ENCODE measurements around the gene PDZK1.

PDZK1 gene

DNA sequence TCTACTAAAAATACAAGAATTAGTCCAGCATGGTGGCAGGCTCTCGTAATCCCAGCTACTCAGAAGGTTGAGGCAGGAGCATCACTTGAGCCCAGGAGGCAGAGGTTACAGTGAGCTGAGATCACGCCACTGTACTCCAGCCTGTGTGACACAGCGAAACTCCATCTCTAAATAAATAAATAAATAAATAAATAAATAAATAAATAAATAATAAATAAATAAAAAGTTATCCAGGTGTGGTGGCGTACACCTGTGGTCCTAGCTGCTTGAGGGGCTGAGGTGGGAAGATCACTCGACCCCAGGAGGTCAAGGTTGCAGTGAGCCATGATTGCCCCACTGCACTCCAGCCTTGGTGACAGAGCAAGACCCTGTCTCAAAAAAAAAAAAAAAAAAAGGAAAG is 11.3 kb upstream of the PDZK1 start (continued):
- TF ChIP-seq ZNF19 (tag by site-specific recombination; IDR thresholded peaks at IDR 0.05; ENCODE audit: low read depth) (0 out of 2 replicates have a peak, but pooled peaks have one; percentile 48), ZNF555 (tag by site-specific recombination; conservative IDR thresholded peaks at IDR 0.05) (peak; percentile 87), ZNF354C (tag by site-specific recombination; IDR thresholded peaks at IDR 0.05; ENCODE audit: borderline replicate concordance, low read depth) (peak; percentile 55; the same call in 1 of the 2 replicates), ZNF629 (tag by site-specific recombination; IDR thresholded peaks at IDR 0.05) (peak; percentile 59; the same call in 1 of the 2 replicates), ZNF623 (tag by site-specific recombination; IDR thresholded peaks at IDR 0.05) (peak; percentile 78), GFI1B (tag by site-specific recombination; IDR thresholded peaks at IDR 0.05) (0 out of 2 replicates have a peak, but pooled peaks have one; percentile 44), ZNF560 (tag by site-specific recombination; IDR thresholded peaks at IDR 0.05; ENCODE audit: borderline replicate concordance) (peak; percentile 81; the same call in 1 of the 2 replicates), ZNF202 (tag by site-specific recombination; IDR thresholded peaks at IDR 0.05; ENCODE audit: borderline replicate concordance) (peak; percentile 89; the same call in 1 of the 2 replicates), ZXDB (tag by site-specific recombination; IDR thresholded peaks at IDR 0.05) (peak; percentile 59), ZNF140 (tag by site-specific recombination; IDR thresholded peaks at IDR 0.05) (peak; percentile 81), ZNF394 (tag by site-specific recombination; IDR thresholded peaks at IDR 0.05; ENCODE audit: borderline replicate concordance) (peak; percentile 94), KLF7 (tag by site-specific recombination; IDR thresholded peaks at IDR 0.05; ENCODE audit: borderline replicate concordance) (peak; percentile 54; the same call in 1 of the 2 replicates)
- TF ChIP-seq, protein P1, sequence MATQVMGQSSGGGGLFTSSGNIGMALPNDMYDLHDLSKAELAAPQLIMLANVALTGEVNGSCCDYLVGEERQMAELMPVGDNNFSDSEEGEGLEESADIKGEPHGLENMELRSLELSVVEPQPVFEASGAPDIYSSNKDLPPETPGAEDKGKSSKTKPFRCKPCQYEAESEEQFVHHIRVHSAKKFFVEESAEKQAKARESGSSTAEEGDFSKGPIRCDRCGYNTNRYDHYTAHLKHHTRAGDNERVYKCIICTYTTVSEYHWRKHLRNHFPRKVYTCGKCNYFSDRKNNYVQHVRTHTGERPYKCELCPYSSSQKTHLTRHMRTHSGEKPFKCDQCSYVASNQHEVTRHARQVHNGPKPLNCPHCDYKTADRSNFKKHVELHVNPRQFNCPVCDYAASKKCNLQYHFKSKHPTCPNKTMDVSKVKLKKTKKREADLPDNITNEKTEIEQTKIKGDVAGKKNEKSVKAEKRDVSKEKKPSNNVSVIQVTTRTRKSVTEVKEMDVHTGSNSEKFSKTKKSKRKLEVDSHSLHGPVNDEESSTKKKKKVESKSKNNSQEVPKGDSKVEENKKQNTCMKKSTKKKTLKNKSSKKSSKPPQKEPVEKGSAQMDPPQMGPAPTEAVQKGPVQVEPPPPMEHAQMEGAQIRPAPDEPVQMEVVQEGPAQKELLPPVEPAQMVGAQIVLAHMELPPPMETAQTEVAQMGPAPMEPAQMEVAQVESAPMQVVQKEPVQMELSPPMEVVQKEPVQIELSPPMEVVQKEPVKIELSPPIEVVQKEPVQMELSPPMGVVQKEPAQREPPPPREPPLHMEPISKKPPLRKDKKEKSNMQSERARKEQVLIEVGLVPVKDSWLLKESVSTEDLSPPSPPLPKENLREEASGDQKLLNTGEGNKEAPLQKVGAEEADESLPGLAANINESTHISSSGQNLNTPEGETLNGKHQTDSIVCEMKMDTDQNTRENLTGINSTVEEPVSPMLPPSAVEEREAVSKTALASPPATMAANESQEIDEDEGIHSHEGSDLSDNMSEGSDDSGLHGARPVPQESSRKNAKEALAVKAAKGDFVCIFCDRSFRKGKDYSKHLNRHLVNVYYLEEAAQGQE (tag by site-specific recombination; IDR thresholded peaks at IDR 0.05) = peak; percentile 79
- TF ChIP-seq, protein P2, sequence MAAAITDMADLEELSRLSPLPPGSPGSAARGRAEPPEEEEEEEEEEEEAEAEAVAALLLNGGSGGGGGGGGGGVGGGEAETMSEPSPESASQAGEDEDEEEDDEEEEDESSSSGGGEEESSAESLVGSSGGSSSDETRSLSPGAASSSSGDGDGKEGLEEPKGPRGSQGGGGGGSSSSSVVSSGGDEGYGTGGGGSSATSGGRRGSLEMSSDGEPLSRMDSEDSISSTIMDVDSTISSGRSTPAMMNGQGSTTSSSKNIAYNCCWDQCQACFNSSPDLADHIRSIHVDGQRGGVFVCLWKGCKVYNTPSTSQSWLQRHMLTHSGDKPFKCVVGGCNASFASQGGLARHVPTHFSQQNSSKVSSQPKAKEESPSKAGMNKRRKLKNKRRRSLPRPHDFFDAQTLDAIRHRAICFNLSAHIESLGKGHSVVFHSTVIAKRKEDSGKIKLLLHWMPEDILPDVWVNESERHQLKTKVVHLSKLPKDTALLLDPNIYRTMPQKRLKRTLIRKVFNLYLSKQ (tag by site-specific recombination; IDR thresholded peaks at IDR 0.05; ENCODE audit: borderline replicate concordance) = peak; percentile 76; the same call in 1 of the 2 replicates

DNA sequence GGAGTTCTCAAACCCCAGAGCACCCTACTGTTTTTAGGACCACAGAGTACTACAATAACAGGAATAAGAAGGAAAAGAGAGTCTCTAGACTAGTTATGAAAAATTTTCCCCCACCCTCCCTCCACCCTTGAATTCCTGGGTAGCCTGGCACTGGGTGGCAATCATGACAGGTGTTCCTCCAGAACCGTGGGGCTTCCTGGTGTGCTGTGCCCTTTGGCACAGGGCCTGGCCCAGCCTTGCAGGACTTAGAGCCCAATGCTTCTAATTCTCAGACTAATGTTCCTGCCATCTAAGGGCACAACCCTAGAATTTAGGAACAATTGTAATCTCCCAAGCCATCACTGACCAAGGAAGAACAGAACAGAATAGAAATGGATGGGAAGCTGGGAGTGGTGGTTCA is 10.7 kb upstream of the PDZK1 start:
- Histone ChIP-seq H3K4me1 (ENCODE audit: control insufficient read depth, insufficient read depth, low read length) (no peaks in the 10 kb centered on the region), H3K9me3 (ENCODE audit: control insufficient read depth, insufficient read depth, low read depth, low read length) (no peaks in the 10 kb centered on the region), H3K27ac (ENCODE audit: extremely low read depth, low read depth, low read length) (no peak overlapping the region), H3K4me3 (ENCODE audit: low read depth, low read length) (no peak overlapping the region), H3K36me3 (ENCODE audit: control insufficient read depth in 2 of 2, insufficient read depth in 1 of 2, low read length in 2 of 2) (no peaks in the 10 kb centered on the region; a peak in 1 of 3 replicates)
- POLR2A ChIA-PET = no interaction called here
- CTCF ChIA-PET = no interaction called here
- TF ChIP-seq YY1 (tag by site-specific recombination; IDR thresholded peaks at IDR 0.05) (no peak), ZNF658 (tag by site-specific recombination; IDR thresholded peaks at IDR 0.05) (no peak), ZNF623 (tag by site-specific recombination; IDR thresholded peaks at IDR 0.05) (no peak), ZNF660 (tag by site-specific recombination; IDR thresholded peaks at IDR 0.05) (no peak), ZNF561 (tag by site-specific recombination; IDR thresholded peaks at IDR 0.05; ENCODE audit: borderline replicate concordance) (no peak), ZNF548 (tag by site-specific recombination; IDR thresholded peaks at IDR 0.05) (no peak), ZNF302 (tag by site-specific recombination; IDR thresholded peaks at IDR 0.05; ENCODE audit: low read depth) (no peak), HOXD13 (CRISPR knock-in tag; IDR thresholded peaks at IDR 0.05; ENCODE audit: borderline replicate concordance) (no peak), ZNF600 (tag by site-specific recombination; IDR thresholded peaks at IDR 0.05) (no peak), ZNF248 (tag by site-specific recombination; IDR thresholded peaks at IDR 0.05) (no peak), ZBTB7A (tag by site-specific recombination; IDR thresholded peaks at IDR 0.05; ENCODE audit: low read depth) (no peak)
- TF ChIP-seq, protein P3, sequence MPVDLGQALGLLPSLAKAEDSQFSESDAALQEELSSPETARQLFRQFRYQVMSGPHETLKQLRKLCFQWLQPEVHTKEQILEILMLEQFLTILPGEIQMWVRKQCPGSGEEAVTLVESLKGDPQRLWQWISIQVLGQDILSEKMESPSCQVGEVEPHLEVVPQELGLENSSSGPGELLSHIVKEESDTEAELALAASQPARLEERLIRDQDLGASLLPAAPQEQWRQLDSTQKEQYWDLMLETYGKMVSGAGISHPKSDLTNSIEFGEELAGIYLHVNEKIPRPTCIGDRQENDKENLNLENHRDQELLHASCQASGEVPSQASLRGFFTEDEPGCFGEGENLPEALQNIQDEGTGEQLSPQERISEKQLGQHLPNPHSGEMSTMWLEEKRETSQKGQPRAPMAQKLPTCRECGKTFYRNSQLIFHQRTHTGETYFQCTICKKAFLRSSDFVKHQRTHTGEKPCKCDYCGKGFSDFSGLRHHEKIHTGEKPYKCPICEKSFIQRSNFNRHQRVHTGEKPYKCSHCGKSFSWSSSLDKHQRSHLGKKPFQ (tag by site-specific recombination; IDR thresholded peaks at IDR 0.05) = no peak
- TF ChIP-seq, protein P4, sequence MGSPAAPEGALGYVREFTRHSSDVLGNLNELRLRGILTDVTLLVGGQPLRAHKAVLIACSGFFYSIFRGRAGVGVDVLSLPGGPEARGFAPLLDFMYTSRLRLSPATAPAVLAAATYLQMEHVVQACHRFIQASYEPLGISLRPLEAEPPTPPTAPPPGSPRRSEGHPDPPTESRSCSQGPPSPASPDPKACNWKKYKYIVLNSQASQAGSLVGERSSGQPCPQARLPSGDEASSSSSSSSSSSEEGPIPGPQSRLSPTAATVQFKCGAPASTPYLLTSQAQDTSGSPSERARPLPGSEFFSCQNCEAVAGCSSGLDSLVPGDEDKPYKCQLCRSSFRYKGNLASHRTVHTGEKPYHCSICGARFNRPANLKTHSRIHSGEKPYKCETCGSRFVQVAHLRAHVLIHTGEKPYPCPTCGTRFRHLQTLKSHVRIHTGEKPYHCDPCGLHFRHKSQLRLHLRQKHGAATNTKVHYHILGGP (tag by site-specific recombination; IDR thresholded peaks at IDR 0.05) = no peak
- TF ChIP-seq, protein P5, sequence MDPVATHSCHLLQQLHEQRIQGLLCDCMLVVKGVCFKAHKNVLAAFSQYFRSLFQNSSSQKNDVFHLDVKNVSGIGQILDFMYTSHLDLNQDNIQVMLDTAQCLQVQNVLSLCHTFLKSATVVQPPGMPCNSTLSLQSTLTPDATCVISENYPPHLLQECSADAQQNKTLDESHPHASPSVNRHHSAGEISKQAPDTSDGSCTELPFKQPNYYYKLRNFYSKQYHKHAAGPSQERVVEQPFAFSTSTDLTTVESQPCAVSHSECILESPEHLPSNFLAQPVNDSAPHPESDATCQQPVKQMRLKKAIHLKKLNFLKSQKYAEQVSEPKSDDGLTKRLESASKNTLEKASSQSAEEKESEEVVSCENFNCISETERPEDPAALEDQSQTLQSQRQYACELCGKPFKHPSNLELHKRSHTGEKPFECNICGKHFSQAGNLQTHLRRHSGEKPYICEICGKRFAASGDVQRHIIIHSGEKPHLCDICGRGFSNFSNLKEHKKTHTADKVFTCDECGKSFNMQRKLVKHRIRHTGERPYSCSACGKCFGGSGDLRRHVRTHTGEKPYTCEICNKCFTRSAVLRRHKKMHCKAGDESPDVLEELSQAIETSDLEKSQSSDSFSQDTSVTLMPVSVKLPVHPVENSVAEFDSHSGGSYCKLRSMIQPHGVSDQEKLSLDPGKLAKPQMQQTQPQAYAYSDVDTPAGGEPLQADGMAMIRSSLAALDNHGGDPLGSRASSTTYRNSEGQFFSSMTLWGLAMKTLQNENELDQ (tag by site-specific recombination; IDR thresholded peaks at IDR 0.05; ENCODE audit: low read depth) = no peak
